ENCODE measurements around the gene LEMD1.
A peak's percentile ranks its signal among the peaks of the same experiment; 100 is the strongest.

GRCh38 chr1:205356440-205357139 lies 65.3 kb downstream of the LEMD1 start, which contains the start of gene KLHDC8A:
- TF ChIP-seq CTCF (conservative IDR thresholded peaks at IDR 0.05 in 1 of 2, IDR thresholded peaks at IDR 0.05 in 1 of 2; ENCODE audit: low read depth in 1 of 2, low read length in 2 of 2) (no peak), EZH2 (IDR thresholded peaks at IDR 0.05; ENCODE audit: low read length, missing control alignments) (peak; percentile 62)
